HG02798 (cell line): ENCODE measurements around the gene YARS1.
A peak's percentile ranks its signal among the peaks of the same experiment; 100 is the strongest.

Experiments used
- ATAC-seq: cut with Tn5 transposase; IDR thresholded peaks from one replicate; pipeline ENCODE4 v1.9.1; 2021; ENCODE audit warnings: mild to moderate bottlenecking; ENCODE audit not compliant: unreplicated experiment, poor library complexity

YARS1 gene

GRCh38 chr1:32767156-32767555, 50.0 kb downstream of the YARS1 start:
- ATAC-seq: no peak

- no peak for ATAC-seq
Observed at GRCh38 chr1:32766328-32766972, 50.7 kb downstream of the YARS1 start.

GRCh38 chr1:32765570-32766327, 51.4 kb downstream of the YARS1 start:
- ATAC-seq: no peak

GRCh38 chr1:32764826-32765569, 52.2 kb downstream of the YARS1 start:
- ATAC-seq: no peak

- no peak for ATAC-seq
Observed at GRCh38 chr1:32763221-32763620, 53.9 kb downstream of the YARS1 start.

- no peak for ATAC-seq
Observed at GRCh38 chr1:32761936-32762335, 55.2 kb downstream of the YARS1 start.

GRCh38 chr1:32761253-32761877, 55.8 kb downstream of the YARS1 start:
- ATAC-seq: no peak

- no peak for ATAC-seq
Observed at GRCh38 chr1:32759997-32760623, 57.0 kb downstream of the YARS1 start.

- ATAC-seq: no peak
Observed at GRCh38 chr1:32759521-32759981, 57.6 kb downstream of the YARS1 start.

GRCh38 chr1:32758795-32759430, 58.2 kb downstream of the YARS1 start:
- no peak for ATAC-seq

- no peak for ATAC-seq
Observed at GRCh38 chr1:32758177-32758794, 58.9 kb downstream of the YARS1 start.

- no peak for ATAC-seq
Observed at GRCh38 chr1:32757213-32757895, 59.8 kb downstream of the YARS1 start.

GRCh38 chr1:32755810-32756159, 61.4 kb downstream of the YARS1 start:
- no peak for ATAC-seq

GRCh38 chr1:32755098-32755809, 61.9 kb downstream of the YARS1 start:
- ATAC-seq: no peak

GRCh38 chr1:32754317-32755097, 62.7 kb downstream of the YARS1 start:
- ATAC-seq: no peak

GRCh38 chr1:32753532-32754316, 63.4 kb downstream of the YARS1 start:
- peak; percentile 77 for ATAC-seq

- no peak for ATAC-seq
Observed at GRCh38 chr1:32749771-32750170, 67.4 kb downstream of the YARS1 start.
